Glutamatergic neuron (in vitro differentiated cells): ENCODE measurements around the gene LTC4S. TPM values are rescaled to one million over a fixed set of nuclear protein-coding genes. Genes with fewer than 3 reads are reported as not detected.

ENCODE experiments used
- DNase-seq: peaks from one replicate; pipeline ENCODE4 v3.0.0; 2022
- H3K27ac Mint-ChIP-seq: one replicate; pipeline ENCODE4 v1.8.0; 2020; ENCODE audit warnings: mild to moderate bottlenecking, mixed read lengths, inconsistent platforms; ENCODE audit not compliant: unreplicated experiment
- H3K27me3 Mint-ChIP-seq: one replicate; pipeline ENCODE4 v1.8.0; 2020; ENCODE audit warnings: mild to moderate bottlenecking, moderate library complexity, mixed read lengths, inconsistent platforms; ENCODE audit not compliant: unreplicated experiment
- H3K36me3 Mint-ChIP-seq: one replicate; pipeline ENCODE4 v1.8.0; 2020; ENCODE audit warnings: mild to moderate bottlenecking, mixed read lengths, inconsistent platforms; ENCODE audit not compliant: unreplicated experiment
- H3K4me1 Mint-ChIP-seq: one replicate; pipeline ENCODE4 v1.8.0; 2020; ENCODE audit warnings: mild to moderate bottlenecking, low read depth, mixed read lengths, inconsistent platforms; ENCODE audit not compliant: unreplicated experiment
- H3K4me3 Mint-ChIP-seq: one replicate; pipeline ENCODE4 v1.8.0; 2020; ENCODE audit warnings: mild to moderate bottlenecking, mixed read lengths, inconsistent platforms; ENCODE audit not compliant: unreplicated experiment
- H3K9me3 Mint-ChIP-seq: one replicate; pipeline ENCODE4 v1.8.0; 2020; ENCODE audit warnings: mild to moderate bottlenecking, moderate library complexity, mixed read lengths, inconsistent platforms; ENCODE audit not compliant: unreplicated experiment
- CTCF ChIP-seq: fragments of 200-600 bp; sonication (generic); IDR thresholded peaks from one replicate; pipeline ENCODE4 v1.5.0; 2021; ENCODE audit not compliant: partially characterized antibody, unreplicated experiment
- total RNA-seq: library from RNA; stranded (reverse); fragmentation: NEBNext Ultra II Directional; extraction: Animal tissue kit (Norgen Biotek cat#: 25700); gene quantifications from one replicate; pipeline ENCODE4 v1.2.1, GENCODE V29; 2021; ENCODE audit not compliant: unreplicated experiment

LTC4S gene
- total RNA-seq, 1 donor from 2014 or later: 0.91 TPM

GRCh38 chr5:179766021-179766725 is 27.6 kb upstream of the LTC4S start:
- Mint-ChIP-seq H3K27me3 (no peaks in the 10 kb centered on the region), H3K4me3 (peak overlapping the region; percentile 59), H3K4me1 (peaks cover 51% of the 10 kb centered on the region), H3K36me3 (no peaks in the 10 kb centered on the region), H3K9me3 (no peaks in the 10 kb centered on the region), H3K27ac (peak overlapping the region; percentile 94)
- no peak for TF ChIP-seq CTCF
- no peak for DNase-seq

- Mint-ChIP-seq H3K36me3 (no peaks in the 10 kb centered on the region), H3K4me1 (peaks cover 47% of the 10 kb centered on the region), H3K27ac (peak overlapping the region; percentile 94), H3K27me3 (no peaks in the 10 kb centered on the region), H3K9me3 (no peaks in the 10 kb centered on the region), H3K4me3 (peak overlapping the region; percentile 64)
- no peak for TF ChIP-seq CTCF
- DNase-seq: no peak
Observed at GRCh38 chr5:179766726-179767455, 26.9 kb upstream of the LTC4S start.

- no peaks in the 10 kb centered on the region for H3K27me3 Mint-ChIP-seq
- H3K36me3 Mint-ChIP-seq: no peaks in the 10 kb centered on the region
- H3K4me3 Mint-ChIP-seq: peak overlapping the region; percentile 49
- H3K9me3 Mint-ChIP-seq: no peaks in the 10 kb centered on the region
- H3K27ac Mint-ChIP-seq: peak overlapping the region; percentile 15
- no peak for DNase-seq
- peaks cover 45% of the 10 kb centered on the region for H3K4me1 Mint-ChIP-seq
- TF ChIP-seq CTCF: no peak
Observed at GRCh38 chr5:179767496-179768100, 26.2 kb upstream of the LTC4S start.

GRCh38 chr5:179768326-179769085 is 25.3 kb upstream of the LTC4S start:
- Mint-ChIP-seq H3K4me1 (peaks cover 37% of the 10 kb centered on the region), H3K9me3 (peaks cover 2% of the 10 kb centered on the region), H3K27ac (peak overlapping the region; percentile 62), H3K4me3 (no peak overlapping the region), H3K27me3 (peaks cover 2% of the 10 kb centered on the region), H3K36me3 (peaks cover 5% of the 10 kb centered on the region)
- no peak for TF ChIP-seq CTCF
- no peak for DNase-seq
